PFSK-1 (cell line): ENCODE results near the gene SERPINE2.

Source experiments
- FOXP2 ChIP-seq: optimal IDR thresholded peaks from 2 replicates; pipeline ENCODE3; 2011; ENCODE audit warnings: borderline replicate concordance, control low read depth, inconsistent platforms; ENCODE audit not compliant: insufficient read depth; ENCODE audit errors: extremely low read length, extremely low read depth
- POLR2AphosphoS5 ChIP-seq: IDR thresholded peaks from 2 replicates; pipeline ENCODE4 v1.6.1; 2012; ENCODE audit warnings: low read depth, mild to moderate bottlenecking, control low read depth, low read length, moderate library complexity
- REST ChIP-seq, 2 experiments: IDR thresholded peaks; 2 replicates each; pipeline versions ENCODE4 v1.6.1 to v1.8.0; 2011 to 2012; ENCODE audit warnings: low read depth in 2 of 2, low read length in 2 of 2, control low read depth in 1 of 2, inconsistent platforms in 1 of 2, mild to moderate bottlenecking in 1 of 2, moderate library complexity in 1 of 2; ENCODE audit not compliant: insufficient read depth in 1 of 2
- SIN3A ChIP-seq: IDR thresholded peaks from 2 replicates; pipeline ENCODE4 v1.6.1; 2012; ENCODE audit warnings: mild to moderate bottlenecking, low read length, moderate library complexity, borderline replicate concordance; ENCODE audit not compliant: insufficient read depth
- TAF1 ChIP-seq: IDR thresholded peaks from 2 replicates; pipeline ENCODE4 v1.6.1; 2012; ENCODE audit warnings: low read length, control low read depth, borderline replicate concordance; ENCODE audit not compliant: insufficient read depth

The SERPINE2 gene

GRCh38 chr2:224046752-224047151 is 7.7 kb upstream of the SERPINE2 start:
- TF ChIP-seq SIN3A (no peak), TAF1 (no peak), FOXP2 (no peak), POLR2AphosphoS5 (no peak), REST (IDR thresholded peaks at IDR 0.05; ENCODE audit: insufficient read depth in 1 of 2, low read depth in 2 of 2, low read length in 2 of 2) (no peak)

GRCh38 chr2:224042191-224042696 is 3.2 kb upstream of the SERPINE2 start:
- TF ChIP-seq POLR2AphosphoS5: no peak
- TF ChIP-seq FOXP2: no peak
- no peak for TF ChIP-seq TAF1
- TF ChIP-seq SIN3A: no peak
- TF ChIP-seq REST (IDR thresholded peaks at IDR 0.05; ENCODE audit: insufficient read depth in 1 of 2, low read depth in 2 of 2, low read length in 2 of 2): no peak

DNA sequence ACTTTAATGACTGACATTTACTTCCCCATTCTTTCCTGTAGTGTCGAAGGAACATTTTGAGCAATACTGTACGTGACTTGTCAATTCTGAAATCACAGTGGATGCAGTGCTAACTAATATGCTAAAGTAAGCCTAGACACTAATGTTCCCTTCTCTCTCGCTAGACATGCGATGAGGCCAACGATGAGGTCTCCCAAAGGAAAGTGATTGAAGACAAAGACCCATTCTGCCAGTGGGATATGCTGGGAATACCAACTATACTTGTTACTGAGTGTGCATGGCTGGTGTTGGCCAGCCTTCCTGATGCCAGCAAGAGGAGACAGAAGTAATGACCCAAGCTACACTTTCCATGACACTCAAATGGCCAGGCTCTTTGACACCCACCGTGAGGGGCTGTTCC is 2.5 kb upstream of the SERPINE2 start:
- no peak for TF ChIP-seq FOXP2
- TF ChIP-seq REST (IDR thresholded peaks at IDR 0.05; ENCODE audit: insufficient read depth in 1 of 2, low read depth in 2 of 2, low read length in 2 of 2): no peak
- TF ChIP-seq POLR2AphosphoS5: no peak
- no peak for TF ChIP-seq TAF1
- no peak for TF ChIP-seq SIN3A

DNA sequence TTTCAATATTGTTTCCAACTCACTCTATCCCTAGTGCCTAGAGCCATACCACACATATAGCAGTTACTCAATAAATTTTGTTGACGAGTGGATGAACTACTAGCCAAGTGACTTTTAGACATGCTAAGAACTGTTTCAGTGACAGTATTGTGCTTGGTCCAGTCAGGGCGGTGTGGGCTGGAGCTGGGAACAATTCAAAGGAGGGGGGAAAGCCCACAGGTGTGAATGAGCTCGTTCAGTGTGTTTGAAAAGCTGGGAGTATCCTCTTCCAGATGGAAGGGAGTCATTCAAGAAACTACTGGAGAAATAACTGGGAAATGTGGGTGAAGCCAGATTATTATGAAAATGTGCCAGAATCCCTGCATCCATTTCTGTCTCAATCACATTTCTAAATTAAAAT is 1.7 kb upstream of the SERPINE2 start:
- TF ChIP-seq REST (IDR thresholded peaks at IDR 0.05; ENCODE audit: insufficient read depth in 1 of 2, low read depth in 2 of 2, low read length in 2 of 2) (no peak), FOXP2 (no peak), SIN3A (no peak)

DNA sequence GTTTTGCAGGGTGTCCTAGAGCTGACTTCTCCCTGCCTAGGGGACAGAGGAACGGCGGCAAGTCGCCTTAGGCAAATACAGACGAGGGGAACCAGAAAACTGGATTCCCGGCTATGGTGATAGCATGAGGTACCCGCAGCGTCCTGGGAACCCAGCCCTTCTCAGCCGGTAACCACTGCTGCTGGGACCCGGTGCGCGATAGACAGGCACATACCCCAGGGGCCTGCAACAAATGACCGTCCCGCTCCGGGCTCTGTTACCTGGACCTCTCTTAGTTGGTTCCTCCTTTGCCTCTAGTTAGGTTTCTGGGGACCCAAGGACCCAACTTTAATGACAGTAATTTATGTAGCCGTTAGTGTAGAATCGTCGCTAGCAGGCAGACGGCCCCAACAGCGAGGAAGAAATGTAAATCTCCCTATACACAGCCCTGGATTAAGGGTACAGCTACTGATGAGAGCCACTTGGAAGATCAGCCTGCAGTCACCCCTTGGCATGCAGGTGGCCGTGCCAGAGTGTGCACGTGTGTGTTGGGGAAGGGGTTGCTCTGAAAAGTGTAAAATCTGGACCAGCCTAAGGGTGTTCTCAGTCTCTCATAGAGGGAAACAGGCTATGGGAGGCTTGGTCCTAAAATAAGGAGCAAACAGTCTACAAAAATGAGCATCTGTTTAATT is 819 bp upstream of the SERPINE2 start:
- TF ChIP-seq REST (IDR thresholded peaks at IDR 0.05; ENCODE audit: insufficient read depth in 1 of 2, low read depth in 2 of 2, low read length in 2 of 2): no peak
- TF ChIP-seq SIN3A: no peak
- no peak for TF ChIP-seq POLR2AphosphoS5
- no peak for TF ChIP-seq TAF1
- no peak for TF ChIP-seq FOXP2
